ENCODE measurements around the gene ING3. TPM values are rescaled to one million over a fixed set of nuclear protein-coding genes. Genes with fewer than 3 reads are reported as not detected.
A peak's percentile ranks its signal among the peaks of the same experiment; 100 is the strongest.

The ING3 gene
- total and polyA plus RNA-seq, 9 of the 15 experiments (the other 6 are each of a cell fraction or from before 2014, with no cell fraction given): 22.8 to 233 (median 50.4) TPM

DNA sequence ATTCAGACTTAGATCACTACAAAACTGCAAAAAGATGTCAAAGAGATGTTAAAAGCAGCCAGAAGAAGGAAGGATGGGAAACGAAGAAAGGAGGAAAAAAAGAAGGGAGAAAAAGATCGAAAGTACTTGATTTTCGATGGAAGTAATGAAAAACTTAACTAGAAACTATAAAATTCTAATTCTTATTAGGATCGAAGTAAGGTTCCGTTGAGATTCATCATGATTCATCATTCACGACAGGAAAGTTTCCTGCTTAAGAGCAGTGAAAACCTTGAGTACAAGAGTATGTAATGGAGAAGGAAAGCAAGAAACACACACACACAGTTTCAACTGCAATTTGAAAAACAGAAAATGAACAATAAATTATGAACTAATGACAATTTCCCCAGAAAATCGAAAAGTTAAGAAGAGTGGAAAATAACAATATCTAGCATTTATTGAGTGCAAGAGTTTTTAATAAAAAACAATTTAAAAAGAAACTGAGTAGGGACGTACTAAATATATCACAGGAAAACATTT, 1.1 kb upstream of the ING3 start (continued):
- TF ChIP-seq, protein P1, sequence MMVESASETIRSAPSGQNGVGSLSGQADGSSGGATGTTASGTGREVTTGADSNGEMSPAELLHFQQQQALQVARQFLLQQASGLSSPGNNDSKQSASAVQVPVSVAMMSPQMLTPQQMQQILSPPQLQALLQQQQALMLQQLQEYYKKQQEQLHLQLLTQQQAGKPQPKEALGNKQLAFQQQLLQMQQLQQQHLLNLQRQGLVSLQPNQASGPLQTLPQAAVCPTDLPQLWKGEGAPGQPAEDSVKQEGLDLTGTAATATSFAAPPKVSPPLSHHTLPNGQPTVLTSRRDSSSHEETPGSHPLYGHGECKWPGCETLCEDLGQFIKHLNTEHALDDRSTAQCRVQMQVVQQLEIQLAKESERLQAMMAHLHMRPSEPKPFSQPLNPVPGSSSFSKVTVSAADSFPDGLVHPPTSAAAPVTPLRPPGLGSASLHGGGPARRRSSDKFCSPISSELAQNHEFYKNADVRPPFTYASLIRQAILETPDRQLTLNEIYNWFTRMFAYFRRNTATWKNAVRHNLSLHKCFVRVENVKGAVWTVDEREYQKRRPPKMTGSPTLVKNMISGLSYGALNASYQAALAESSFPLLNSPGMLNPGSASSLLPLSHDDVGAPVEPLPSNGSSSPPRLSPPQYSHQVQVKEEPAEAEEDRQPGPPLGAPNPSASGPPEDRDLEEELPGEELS (CRISPR knock-in tag; IDR thresholded peaks at IDR 0.05; ENCODE audit: borderline replicate concordance): no peak
- TF ChIP-seq, protein P2, sequence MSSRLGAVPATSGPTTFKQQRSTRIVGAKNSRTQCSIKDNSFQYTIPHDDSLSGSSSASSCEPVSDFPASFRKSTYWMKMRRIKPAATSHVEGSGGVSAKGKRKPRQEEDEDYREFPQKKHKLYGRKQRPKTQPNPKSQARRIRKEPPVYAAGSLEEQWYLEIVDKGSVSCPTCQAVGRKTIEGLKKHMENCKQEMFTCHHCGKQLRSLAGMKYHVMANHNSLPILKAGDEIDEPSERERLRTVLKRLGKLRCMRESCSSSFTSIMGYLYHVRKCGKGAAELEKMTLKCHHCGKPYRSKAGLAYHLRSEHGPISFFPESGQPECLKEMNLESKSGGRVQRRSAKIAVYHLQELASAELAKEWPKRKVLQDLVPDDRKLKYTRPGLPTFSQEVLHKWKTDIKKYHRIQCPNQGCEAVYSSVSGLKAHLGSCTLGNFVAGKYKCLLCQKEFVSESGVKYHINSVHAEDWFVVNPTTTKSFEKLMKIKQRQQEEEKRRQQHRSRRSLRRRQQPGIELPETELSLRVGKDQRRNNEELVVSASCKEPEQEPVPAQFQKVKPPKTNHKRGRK (tag; IDR thresholded peaks at IDR 0.05): peak; percentile 97
- TF ChIP-seq MAFK (IDR thresholded peaks at IDR 0.05; ENCODE audit: low read length) (no peak), CHD2 (IDR thresholded peaks at IDR 0.05; ENCODE audit: low read depth, low read length) (no peak), BCL6 (CRISPR knock-in tag; IDR thresholded peaks at IDR 0.05) (no peak), ZFP30 (CRISPR knock-in tag; IDR thresholded peaks at IDR 0.05; ENCODE audit: borderline replicate concordance) (no peak), NONO (IDR thresholded peaks at IDR 0.05; ENCODE audit: low read depth in 2 of 2, low read length in 1 of 2) (no peak), ZBTB8A (IDR thresholded peaks at IDR 0.05; ENCODE audit: partially characterized antibody) (no peak), STAT5B (CRISPR knock-in tag; IDR thresholded peaks at IDR 0.05) (no peak), EHMT2 (IDR thresholded peaks at IDR 0.05) (no peak), ZEB2 (IDR thresholded peaks at IDR 0.05) (no peak), ADNP (tag; IDR thresholded peaks at IDR 0.05) (0 out of 2 replicates have a peak, but pooled peaks have one; percentile 34), TCFL5 (CRISPR knock-in tag; conservative IDR thresholded peaks at IDR 0.05) (no peak)
- TF ChIP-seq, protein P3, sequence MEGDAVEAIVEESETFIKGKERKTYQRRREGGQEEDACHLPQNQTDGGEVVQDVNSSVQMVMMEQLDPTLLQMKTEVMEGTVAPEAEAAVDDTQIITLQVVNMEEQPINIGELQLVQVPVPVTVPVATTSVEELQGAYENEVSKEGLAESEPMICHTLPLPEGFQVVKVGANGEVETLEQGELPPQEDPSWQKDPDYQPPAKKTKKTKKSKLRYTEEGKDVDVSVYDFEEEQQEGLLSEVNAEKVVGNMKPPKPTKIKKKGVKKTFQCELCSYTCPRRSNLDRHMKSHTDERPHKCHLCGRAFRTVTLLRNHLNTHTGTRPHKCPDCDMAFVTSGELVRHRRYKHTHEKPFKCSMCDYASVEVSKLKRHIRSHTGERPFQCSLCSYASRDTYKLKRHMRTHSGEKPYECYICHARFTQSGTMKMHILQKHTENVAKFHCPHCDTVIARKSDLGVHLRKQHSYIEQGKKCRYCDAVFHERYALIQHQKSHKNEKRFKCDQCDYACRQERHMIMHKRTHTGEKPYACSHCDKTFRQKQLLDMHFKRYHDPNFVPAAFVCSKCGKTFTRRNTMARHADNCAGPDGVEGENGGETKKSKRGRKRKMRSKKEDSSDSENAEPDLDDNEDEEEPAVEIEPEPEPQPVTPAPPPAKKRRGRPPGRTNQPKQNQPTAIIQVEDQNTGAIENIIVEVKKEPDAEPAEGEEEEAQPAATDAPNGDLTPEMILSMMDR (IDR thresholded peaks at IDR 0.05 in 2 of 3, conservative IDR thresholded peaks at IDR 0.05 in 1 of 3; ENCODE audit: insufficient read depth in 2 of 3, low read depth in 1 of 3, low read length in 3 of 3): no peak
- TF ChIP-seq, protein P4, sequence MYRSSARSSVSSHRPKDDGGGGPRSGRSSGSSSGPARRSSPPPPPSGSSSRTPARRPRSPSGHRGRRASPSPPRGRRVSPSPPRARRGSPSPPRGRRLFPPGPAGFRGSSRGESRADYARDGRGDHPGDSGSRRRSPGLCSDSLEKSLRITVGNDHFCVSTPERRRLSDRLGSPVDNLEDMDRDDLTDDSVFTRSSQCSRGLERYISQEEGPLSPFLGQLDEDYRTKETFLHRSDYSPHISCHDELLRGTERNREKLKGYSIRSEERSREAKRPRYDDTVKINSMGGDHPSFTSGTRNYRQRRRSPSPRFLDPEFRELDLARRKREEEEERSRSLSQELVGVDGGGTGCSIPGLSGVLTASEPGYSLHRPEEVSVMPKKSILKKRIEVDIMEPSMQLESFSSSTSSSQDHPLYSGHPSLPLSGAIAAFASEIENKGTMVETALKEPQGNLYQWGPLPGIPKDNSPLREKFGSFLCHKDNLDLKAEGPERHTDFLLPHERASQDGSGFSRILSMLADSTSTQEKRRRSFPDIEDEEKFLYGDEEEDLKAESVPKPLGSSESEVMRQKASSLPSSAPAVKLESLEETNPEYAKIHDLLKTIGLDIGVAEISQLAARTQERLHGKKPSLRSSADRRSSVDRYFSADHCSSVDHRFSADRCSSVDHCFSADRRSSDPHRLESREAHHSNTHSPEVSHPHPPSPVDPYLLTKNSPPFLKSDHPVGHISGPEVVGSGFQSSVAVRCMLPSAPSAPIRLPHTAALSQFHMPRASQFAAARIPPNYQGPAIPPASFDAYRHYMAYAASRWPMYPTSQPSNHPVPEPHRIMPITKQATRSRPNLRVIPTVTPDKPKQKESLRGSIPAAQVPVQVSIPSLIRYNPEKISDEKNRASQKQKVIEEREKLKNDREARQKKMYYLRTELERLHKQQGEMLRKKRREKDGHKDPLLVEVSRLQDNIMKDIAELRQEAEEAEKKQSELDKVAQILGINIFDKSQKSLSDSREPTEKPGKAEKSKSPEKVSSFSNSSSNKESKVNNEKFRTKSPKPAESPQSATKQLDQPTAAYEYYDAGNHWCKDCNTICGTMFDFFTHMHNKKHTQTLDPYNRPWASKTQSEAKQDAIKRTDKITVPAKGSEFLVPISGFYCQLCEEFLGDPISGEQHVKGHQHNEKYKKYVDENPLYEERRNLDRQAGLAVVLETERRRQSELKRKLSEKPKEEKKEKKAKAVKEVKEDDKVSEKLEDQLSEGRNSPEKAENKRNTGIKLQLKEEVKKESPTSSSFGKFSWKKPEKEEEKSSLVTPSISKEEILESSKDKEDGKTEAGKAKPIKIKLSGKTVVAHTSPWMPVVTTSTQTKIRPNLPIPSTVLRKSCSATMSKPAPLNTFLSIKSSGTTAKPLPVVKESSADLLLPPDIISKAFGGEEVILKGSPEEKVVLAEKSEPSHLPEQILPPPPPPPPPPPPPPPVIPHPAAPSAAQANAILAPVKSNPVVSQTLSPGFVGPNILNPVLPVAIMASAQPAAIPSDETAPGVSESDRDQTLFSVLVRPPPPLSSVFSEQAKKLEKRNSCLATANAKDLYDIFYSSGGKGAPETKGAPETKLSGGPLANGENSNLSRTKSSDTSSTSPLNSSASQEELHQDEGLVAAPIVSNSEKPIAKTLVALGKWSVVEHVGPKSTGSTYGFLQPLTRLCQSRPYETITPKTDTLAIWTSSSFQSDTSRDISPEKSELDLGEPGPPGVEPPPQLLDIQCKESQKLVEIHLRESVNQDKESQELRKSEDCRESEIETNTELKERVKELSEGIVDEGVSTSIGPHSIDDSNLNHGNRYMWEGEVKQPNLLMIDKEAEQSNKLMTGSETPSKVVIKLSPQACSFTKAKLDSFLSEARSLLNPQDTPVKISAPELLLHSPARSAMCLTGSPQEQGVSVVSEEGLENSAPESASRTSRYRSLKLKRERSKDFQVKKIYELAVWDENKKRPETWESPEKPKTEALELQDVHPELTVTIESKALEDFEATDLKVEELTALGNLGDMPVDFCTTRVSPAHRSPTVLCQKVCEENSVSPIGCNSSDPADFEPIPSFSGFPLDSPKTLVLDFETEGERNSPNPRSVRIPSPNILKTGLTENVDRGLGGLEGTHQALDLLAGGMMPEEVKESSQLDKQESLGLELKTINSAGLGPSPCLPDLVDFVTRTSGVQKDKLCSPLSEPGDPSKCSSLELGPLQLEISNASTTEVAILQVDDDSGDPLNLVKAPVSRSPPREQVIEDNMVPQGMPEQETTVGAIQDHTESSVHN (IDR thresholded peaks at IDR 0.05; ENCODE audit: borderline replicate concordance in 1 of 2, low read depth in 1 of 2): no peak; a peak in 1 of 4 replicates
